Tibial nerve (tissue), 4 donors: ENCODE results near the gene EIF2S3.

Experiments
- CTCF ChIP-seq, 5 experiments: fragments of 200-600 bp in 3 of 5; fragments of 450-650 bp in 2 of 5; sonication (generic) in 3 of 5; IDR thresholded peaks; one replicate each; pipeline ENCODE4 v1.5.1; 2016 to 2019; ENCODE audit warnings: antibody characterized with exemption in 5 of 5, mild to moderate bottlenecking in 3 of 5, moderate library complexity in 2 of 5
- EP300 ChIP-seq, 2 donors: sonication (generic); formaldehyde crosslinking; IDR thresholded peaks; one replicate each; pipeline ENCODE4 v1.6.1; 2017; ENCODE audit warnings: antibody characterized with exemption in 2 of 2, mild to moderate bottlenecking in 1 of 2

GRCh38 chrX:24097741-24098260, 43.0 kb downstream of the EIF2S3 start:
- no peak for TF ChIP-seq EP300 (IDR thresholded peaks at IDR 0.05)
- TF ChIP-seq CTCF (IDR thresholded peaks at IDR 0.05) = no peak
